NB4 (cell line): ENCODE results near the gene HDGFL2.

Source experiments
- POLR2A ChIP-seq: IDR thresholded peaks from 2 replicates; pipeline ENCODE4 v1.6.1; 2011; ENCODE audit warnings: mild to moderate bottlenecking; ENCODE audit not compliant: insufficient read length; ENCODE audit errors: extremely low read depth
- TF ChIP-seq, protein P1 (sequence below): IDR thresholded peaks from one replicate; pipeline ENCODE4 v1.5.1; 2012; ENCODE audit warnings: low read depth, low read length
- TF ChIP-seq, protein P2 (sequence below): IDR thresholded peaks from 2 replicates; pipeline ENCODE4 v1.6.1; 2011; ENCODE audit warnings: low read depth, low read length

GRCh38 chr19:4472174-4472974, at the start of gene HDGFL2:
- TF ChIP-seq POLR2A, result no peak
- TF ChIP-seq, protein P1, sequence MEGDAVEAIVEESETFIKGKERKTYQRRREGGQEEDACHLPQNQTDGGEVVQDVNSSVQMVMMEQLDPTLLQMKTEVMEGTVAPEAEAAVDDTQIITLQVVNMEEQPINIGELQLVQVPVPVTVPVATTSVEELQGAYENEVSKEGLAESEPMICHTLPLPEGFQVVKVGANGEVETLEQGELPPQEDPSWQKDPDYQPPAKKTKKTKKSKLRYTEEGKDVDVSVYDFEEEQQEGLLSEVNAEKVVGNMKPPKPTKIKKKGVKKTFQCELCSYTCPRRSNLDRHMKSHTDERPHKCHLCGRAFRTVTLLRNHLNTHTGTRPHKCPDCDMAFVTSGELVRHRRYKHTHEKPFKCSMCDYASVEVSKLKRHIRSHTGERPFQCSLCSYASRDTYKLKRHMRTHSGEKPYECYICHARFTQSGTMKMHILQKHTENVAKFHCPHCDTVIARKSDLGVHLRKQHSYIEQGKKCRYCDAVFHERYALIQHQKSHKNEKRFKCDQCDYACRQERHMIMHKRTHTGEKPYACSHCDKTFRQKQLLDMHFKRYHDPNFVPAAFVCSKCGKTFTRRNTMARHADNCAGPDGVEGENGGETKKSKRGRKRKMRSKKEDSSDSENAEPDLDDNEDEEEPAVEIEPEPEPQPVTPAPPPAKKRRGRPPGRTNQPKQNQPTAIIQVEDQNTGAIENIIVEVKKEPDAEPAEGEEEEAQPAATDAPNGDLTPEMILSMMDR, result no peak
- TF ChIP-seq, protein P2, sequence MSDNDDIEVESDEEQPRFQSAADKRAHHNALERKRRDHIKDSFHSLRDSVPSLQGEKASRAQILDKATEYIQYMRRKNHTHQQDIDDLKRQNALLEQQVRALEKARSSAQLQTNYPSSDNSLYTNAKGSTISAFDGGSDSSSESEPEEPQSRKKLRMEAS, result no peak
